BE2C (cell line): ENCODE data around the gene HRG.
"Not testable (repeated sequence)": the region's sequence is repeated elsewhere in the genome, so short reads cannot be mapped to it uniquely, and the experiment has no call there.

Source experiments
- DNase-seq: peaks from one replicate; pipeline ENCODE4 v3.0.0-alpha.2; 2020
- H3K27me3 ChIP-seq: fragments of 250-450 bp; sonication (Bioruptor Pico); 2 replicates; pipeline ENCODE4 v1.5.1; 2020; ENCODE audit warnings: mild to moderate bottlenecking
- H3K36me3 ChIP-seq: fragments of 250-450 bp; sonication (Bioruptor Pico); 2 replicates; pipeline ENCODE4 v1.5.1; 2020; ENCODE audit warnings: mild to moderate bottlenecking
- H3K4me1 ChIP-seq: fragments of 250-450 bp; sonication (Bioruptor Pico); 2 replicates; pipeline ENCODE4 v1.5.1; 2020
- H3K4me3 ChIP-seq: 2 replicates; pipeline ENCODE4 v1.5.1; 2011; ENCODE audit warnings: low read depth, low read length
- H3K9me3 ChIP-seq: fragments of 250-450 bp; sonication (Bioruptor Pico); 2 replicates; pipeline ENCODE4 v1.5.1; 2020
- CTCF ChIP-seq: IDR thresholded peaks from 2 replicates; pipeline ENCODE4 v1.5.1; 2012; ENCODE audit warnings: mild to moderate bottlenecking, low read depth, low read length

HRG gene

DNA sequence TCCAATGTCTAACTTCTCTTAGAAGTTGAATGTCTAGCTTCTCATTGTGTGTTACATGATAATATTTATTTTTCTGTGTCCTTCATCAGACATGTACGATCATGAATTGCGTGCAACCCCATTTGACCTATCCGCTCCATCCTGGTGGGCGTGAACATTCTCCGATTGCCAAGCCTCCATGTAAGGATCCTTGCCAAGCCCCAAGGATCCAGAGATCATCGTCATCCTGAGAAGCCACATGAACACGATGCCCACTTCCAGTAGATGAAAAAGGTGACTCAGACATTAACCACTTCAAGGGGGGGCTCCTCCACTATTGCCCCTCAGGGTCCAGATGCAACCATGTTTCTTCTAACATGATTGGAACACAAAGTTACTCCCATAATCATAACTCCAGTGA is 25.9 kb downstream of the HRG start:
- Histone ChIP-seq H3K4me1 (no peaks in the 10 kb centered on the region), H3K27me3 (peaks cover 10% of the 10 kb centered on the region), H3K9me3 (no peaks in the 10 kb centered on the region), H3K36me3 (no peaks in the 10 kb centered on the region), H3K4me3 (no peak overlapping the region)
- no peak for TF ChIP-seq CTCF
- no peak for DNase-seq

- Histone ChIP-seq H3K4me3 (no peak overlapping the region), H3K4me1 (no peaks in the 10 kb centered on the region), H3K36me3 (no peaks in the 10 kb centered on the region), H3K9me3 (no peaks in the 10 kb centered on the region), H3K27me3 (peaks cover 9% of the 10 kb centered on the region)
- TF ChIP-seq CTCF, result no peak
- no peak for DNase-seq
These were observed 28.0 kb downstream of the HRG start for GRCh38 chr3:186693843-186694242.

GRCh38 chr3:186694288-186695032 is 28.6 kb downstream of the HRG start:
- DNase-seq, result no peak
- Histone ChIP-seq H3K4me1 (no peaks in the 10 kb centered on the region), H3K4me3 (no peak overlapping the region), H3K9me3 (no peaks in the 10 kb centered on the region), H3K27me3 (peaks cover 10% of the 10 kb centered on the region), H3K36me3 (no peaks in the 10 kb centered on the region)
- TF ChIP-seq CTCF, result no peak

DNA sequence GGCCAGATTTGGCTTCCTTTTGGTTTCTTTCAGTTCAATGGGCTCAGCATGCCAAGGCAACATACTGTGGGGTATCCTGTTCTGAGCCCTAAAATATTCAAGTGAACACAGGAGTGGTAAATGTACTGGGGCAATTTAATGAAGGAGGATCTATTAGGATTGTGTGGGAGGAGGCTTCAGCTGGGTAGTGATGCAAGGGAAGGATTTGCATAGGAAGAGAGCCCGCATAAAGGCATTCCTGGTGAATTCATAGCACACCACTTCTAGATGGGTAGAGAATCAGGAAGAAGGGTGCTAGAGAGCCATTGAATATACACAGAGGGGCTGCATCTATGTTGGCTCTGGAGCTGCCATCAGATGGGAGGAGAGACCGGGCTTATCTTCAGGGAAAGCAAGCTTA is 30.7 kb downstream of the HRG start:
- H3K4me1 ChIP-seq, result no peaks in the 10 kb centered on the region
- no peaks in the 10 kb centered on the region for H3K36me3 ChIP-seq
- H3K9me3 ChIP-seq, result no peaks in the 10 kb centered on the region
- TF ChIP-seq CTCF, result no peak
- H3K4me3 ChIP-seq, result no peak overlapping the region
- H3K27me3 ChIP-seq, result peaks cover 13% of the 10 kb centered on the region
- DNase-seq, result no peak

DNA sequence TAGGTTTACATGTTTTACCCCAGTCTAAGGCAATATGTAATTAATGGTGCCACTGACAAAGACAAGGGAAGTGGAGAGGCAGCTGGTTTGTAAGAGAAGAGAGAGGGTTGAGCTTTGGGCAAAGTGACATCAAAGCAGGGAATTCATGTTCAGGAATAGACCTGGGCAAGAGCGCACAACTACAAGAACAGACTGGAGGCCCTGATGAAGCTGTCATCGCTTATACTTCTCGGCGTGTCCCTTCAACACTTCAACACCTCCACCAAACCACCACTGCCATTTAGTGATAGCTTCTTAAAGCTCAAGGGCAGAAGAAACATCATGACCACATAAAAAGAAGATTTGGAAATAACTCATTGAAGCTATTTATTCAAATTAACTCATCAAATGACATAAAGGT is 31.7 kb downstream of the HRG start:
- no peak for TF ChIP-seq CTCF
- DNase-seq, result no peak
- Histone ChIP-seq H3K4me3 (no peak overlapping the region), H3K9me3 (no peaks in the 10 kb centered on the region), H3K36me3 (no peaks in the 10 kb centered on the region), H3K27me3 (peaks cover 14% of the 10 kb centered on the region), H3K4me1 (no peaks in the 10 kb centered on the region)

- DNase-seq, result no peak
- H3K4me1 ChIP-seq, result no peaks in the 10 kb centered on the region
- no peak for TF ChIP-seq CTCF
- no peaks in the 10 kb centered on the region for H3K9me3 ChIP-seq
- peaks cover 18% of the 10 kb centered on the region for H3K27me3 ChIP-seq
- no peaks in the 10 kb centered on the region for H3K36me3 ChIP-seq
- H3K4me3 ChIP-seq, result no peak overlapping the region
These were observed 34.5 kb downstream of the HRG start for GRCh38 chr3:186700267-186700666.

DNA sequence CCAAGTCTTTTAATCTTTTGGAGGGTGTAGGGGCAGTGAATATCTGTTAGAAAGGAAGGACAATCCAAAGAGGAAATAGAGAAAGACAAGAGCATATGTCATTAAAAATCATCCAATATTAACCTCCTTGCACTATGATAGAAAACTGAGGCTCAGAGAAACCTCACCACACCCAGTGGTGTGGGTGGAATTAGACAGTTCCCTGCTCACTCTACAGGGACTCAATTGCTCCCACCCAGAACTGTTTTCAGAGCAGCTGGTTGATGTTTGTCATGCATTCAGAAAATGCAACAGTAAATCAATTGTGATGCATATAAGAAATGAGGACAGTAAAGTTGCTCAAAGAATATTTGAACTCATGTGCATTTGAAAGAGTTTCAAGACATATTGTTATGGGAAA is 36.6 kb downstream of the HRG start:
- DNase-seq, result not testable (repeated sequence)

More for the DNA sequence above, 36.6 kb downstream of the HRG start:
- H3K9me3 ChIP-seq, H3K4me3 ChIP-seq, H3K4me1 ChIP-seq, H3K36me3 ChIP-seq: not testable (repeated sequence)
- peaks cover 16% of the 10 kb centered on the region for H3K27me3 ChIP-seq
